Measurements from ENCODE around the gene TEAD1.

GRCh38 chr11:12963792-12964536 lies 289.7 kb downstream of the TEAD1 start:
- TF ChIP-seq EZH2phosphoT487 (IDR thresholded peaks at IDR 0.05; ENCODE audit: borderline replicate concordance, low read depth, low read length) = no peak
- peak; percentile 90 for TF ChIP-seq CTCF (conservative IDR thresholded peaks at IDR 0.05; ENCODE audit: low read length)
